ENCODE data around the gene SYT1. TPM values are rescaled to one million over a fixed set of nuclear protein-coding genes. Genes with fewer than 3 reads are reported as not detected.

Gene SYT1
- total and polyA plus RNA-seq, 2 of the 4 experiments (the other 2 are of a cell fraction) = 2.8 to 3.0 TPM

GRCh38 chr12:79423560-79423959 is 559.0 kb downstream of the SYT1 start:
- H2BK120ac ChIP-seq (ENCODE audit: low read depth, low read length) = peak overlapping the region; percentile 92
- peaks cover 22% of the 10 kb centered on the region; the same call in 1 of the 2 replicates for H3K4me1 ChIP-seq (ENCODE audit: control insufficient read depth, insufficient read depth, low read length)
- H3K56ac ChIP-seq (ENCODE audit: extremely low read depth, insufficient read depth, low read length) = peak overlapping the region; percentile 23; the same call in 1 of the 2 replicates
- H4K5ac ChIP-seq (ENCODE audit: low read depth, low read length) = peak overlapping the region; percentile 67; the same call in 1 of the 2 replicates
- peak overlapping the region; percentile 51; the same call in 1 of the 2 replicates for H3K14ac ChIP-seq (replicated peaks; ENCODE audit: low read depth, low read length)
- no peak overlapping the region for H2AK9ac ChIP-seq (replicated peaks; ENCODE audit: low read depth, low read length, poor library complexity)
- peak overlapping the region; percentile 52 for H2BK5ac ChIP-seq (ENCODE audit: low read depth, low read length, poor library complexity, severe bottlenecking)
- in situ Hi-C loops (cut with MboI; ENCODE audit: low sequenced_read_pairs) = loop anchor here (5.0 to 25.0 kb wide), 4 partner anchors 264 to 1514 kb away; partner anchors contain the start of genes LIN7A and PPP1R12A
- POLR2A ChIA-PET (ENCODE audit: unreplicated experiment) = no interaction called here
- H3K36me3 ChIP-seq (ENCODE audit: control insufficient read depth, insufficient read depth, low read length) = no peaks in the 10 kb centered on the region
- peaks cover 0 to 6% of the 10 kb centered on the region in 2 experiments; a peak in 1 of 4 replicates for H3K79me1 ChIP-seq (ENCODE audit: low read depth in 1 of 2, low read length in 2 of 2)
- TF ChIP-seq CEBPB (IDR thresholded peaks at IDR 0.05; ENCODE audit: low read depth, low read length) = peak; percentile 93
- TF ChIP-seq BHLHE40 (IDR thresholded peaks at IDR 0.05; ENCODE audit: low read depth, low read length) = no peak
- intact Hi-C loops (cut with micrococcal nuclease) = loop anchor here (5.0 to 10.0 kb wide), 3 partner anchors 509 to 849 kb away; no protein-coding TSS in a partner anchor
- H4K8ac ChIP-seq (ENCODE audit: low read depth in 2 of 2, low read length in 2 of 2) = peak overlapping the region; percentile 51 to 72; a peak in 3 of 4 replicates
- no peak overlapping the region for H3K4me2 ChIP-seq (ENCODE audit: low read depth, low read length)
- H2BK15ac ChIP-seq (ENCODE audit: low read depth, low read length) = peak overlapping the region; percentile 67
- H4K20me1 ChIP-seq (ENCODE audit: insufficient read depth, low read length) = no peaks in the 10 kb centered on the region
- dilution Hi-C loops (cut with HindIII; ENCODE audit: low sequenced_read_pairs, unreplicated experiment) = no loop called here
- H2AK5ac ChIP-seq (ENCODE audit: low read depth, low read length) = peak overlapping the region; percentile 68; the same call in 1 of the 2 replicates
- WGBS, 2 experiments (ENCODE audit: extremely low coverage in 2 of 2, insufficient read length in 1 of 2) = no CpG with 5 or more reads among the region's 3 CpGs
- H3K27me3 ChIP-seq (ENCODE audit: control insufficient read depth, insufficient read depth, low read length) = no peaks in the 10 kb centered on the region
- H4K91ac ChIP-seq (ENCODE audit: insufficient read depth, low read depth, low read length) = peak overlapping the region; percentile 67; the same call in 1 of the 2 replicates
- no peak for ATAC-seq (ENCODE audit: low read depth)
- peaks cover 5% of the 10 kb centered on the region; the same call in 1 of the 2 replicates for H3K9me1 ChIP-seq (ENCODE audit: insufficient read depth, low read length)
- peak overlapping the region; percentile 73 for H3K4ac ChIP-seq (ENCODE audit: low read depth, low read length)
- H3K4me3 ChIP-seq (ENCODE audit: insufficient read depth, low read depth, low read length) = no peak overlapping the region
- CTCF ChIA-PET = interaction anchor here (1.0 to 1.2 kb wide), 2 partner anchors 20 to 137 kb away, joined by 3 read pairs; no protein-coding TSS in a partner anchor
- no peak overlapping the region; the same call in 1 of the 2 replicates for H3K9ac ChIP-seq (ENCODE audit: low read depth, low read length)
- H3K27ac ChIP-seq (ENCODE audit: insufficient read depth, low read length) = no peak overlapping the region
- BruUV-seq (replicated peaks) = no TSS peak
- H2AFZ ChIP-seq (replicated peaks; ENCODE audit: low read length, poor library complexity) = no peak overlapping the region
- peak overlapping the region; percentile 67 for H3K23ac ChIP-seq (ENCODE audit: low read depth, low read length)
- H3K18ac ChIP-seq (ENCODE audit: low read depth, low read length) = peak overlapping the region; percentile 93; the same call in 1 of the 2 replicates
- DNase-seq = no peak
- no peaks in the 10 kb centered on the region for H3K9me3 ChIP-seq (ENCODE audit: control insufficient read depth, insufficient read depth, low read length)
- peak overlapping the region; percentile 97 for H2BK20ac ChIP-seq (ENCODE audit: low read depth, low read length)
